GM06990 (cell line): Measurements from ENCODE around the gene SLC35F3.
"Not testable (repeated sequence)": the region's sequence is repeated elsewhere in the genome, so short reads cannot be mapped to it uniquely, and the experiment has no call there.

Experiments
- DNase-seq: peaks from one replicate; pipeline ENCODE4 v3.0.0-alpha.2; 2011; ENCODE audit not compliant: insufficient read length; ENCODE audit errors: extremely low read depth
- H3K27me3 ChIP-seq: replicated peaks from 2 replicates; pipeline ENCODE4 v1.6.0; 2011; ENCODE audit warnings: low read length; ENCODE audit not compliant: control insufficient read depth, insufficient read depth
- H3K36me3 ChIP-seq: 2 replicates; pipeline ENCODE4 v1.5.1; 2011; ENCODE audit warnings: low read length; ENCODE audit not compliant: control insufficient read depth, insufficient read depth
- H3K4me3 ChIP-seq: replicated peaks from 2 replicates; pipeline ENCODE4 v1.5.1; 2011; ENCODE audit warnings: low read depth, mild to moderate bottlenecking, control low read depth, low read length
- CTCF ChIP-seq: IDR thresholded peaks from 2 replicates; pipeline ENCODE4 v1.5.1; 2011; ENCODE audit warnings: low read length, control low read depth, mild to moderate bottlenecking, inconsistent platforms; ENCODE audit not compliant: insufficient read depth, poor library complexity, severe bottlenecking

Gene SLC35F3

GRCh38 chr1:234297668-234298067 is 393.2 kb downstream of the SLC35F3 start:
- no peaks in the 10 kb centered on the region for H3K27me3 ChIP-seq
- no peaks in the 10 kb centered on the region for H3K36me3 ChIP-seq
- H3K4me3 ChIP-seq: no peak overlapping the region
- no peak for TF ChIP-seq CTCF
- DNase-seq: no peak

- DNase-seq: no peak
- Histone ChIP-seq H3K36me3 (no peaks in the 10 kb centered on the region), H3K27me3 (no peaks in the 10 kb centered on the region), H3K4me3 (no peak overlapping the region)
- no peak for TF ChIP-seq CTCF
Measured at GRCh38 chr1:234300096-234300495, 395.6 kb downstream of the SLC35F3 start.

GRCh38 chr1:234301663-234302062 is 397.2 kb downstream of the SLC35F3 start:
- H3K27me3 ChIP-seq, DNase-seq, H3K4me3 ChIP-seq, H3K36me3 ChIP-seq: not testable (repeated sequence)

- no peak for TF ChIP-seq CTCF
- no peak for DNase-seq
- Histone ChIP-seq H3K36me3 (no peaks in the 10 kb centered on the region), H3K27me3 (no peaks in the 10 kb centered on the region), H3K4me3 (no peak overlapping the region)
Measured at GRCh38 chr1:234302354-234302962, 398.0 kb downstream of the SLC35F3 start.

GRCh38 chr1:234303231-234303630 is 398.8 kb downstream of the SLC35F3 start:
- Histone ChIP-seq H3K27me3 (no peaks in the 10 kb centered on the region), H3K36me3 (no peaks in the 10 kb centered on the region), H3K4me3 (no peak overlapping the region)
- TF ChIP-seq CTCF: no peak
- DNase-seq: no peak

GRCh38 chr1:234307726-234308125 is 403.2 kb downstream of the SLC35F3 start:
- Histone ChIP-seq H3K27me3 (no peaks in the 10 kb centered on the region), H3K36me3 (no peaks in the 10 kb centered on the region), H3K4me3 (no peak overlapping the region)
- no peak for DNase-seq
- TF ChIP-seq CTCF: no peak
